Activated CD4-positive, alpha-beta memory T cell treated with anti-CD3 and anti-CD28 coated beads, Interleukin-2, amount 10 ng/mL, durations not matched to agents 7 days and 5 days (primary cell): ENCODE data around the gene RNF212B. TPM values are rescaled to one million over a fixed set of nuclear protein-coding genes. Genes with fewer than 3 reads are reported as not detected.
"Not testable (repeated sequence)": the region's sequence is repeated elsewhere in the genome, so short reads cannot be mapped to it uniquely, and the experiment has no call there.

Source experiments
- CTCF ChIA-PET: fragments of 350-600 bp; sonication (Branson Sonifier 250); formaldehyde crosslinking; loops from one replicate; lab custom pipeline; 2021; ENCODE audit warnings: antibody characterized with exemption, inconsistent platforms; lab: Charles Lee
- POLR2A ChIA-PET: fragments of 350-600 bp; sonication (Branson Sonifier 250); formaldehyde crosslinking; loops from one replicate; lab custom pipeline; 2021; ENCODE audit warnings: antibody characterized with exemption; lab: Charles Lee
- DNase-seq: peaks from one replicate; pipeline ENCODE4 v3.0.0-alpha.2; 2020
- H3K27ac Mint-ChIP-seq: one replicate; pipeline ENCODE4 v1.8.0; 2021; ENCODE audit warnings: mild to moderate bottlenecking, mixed read lengths
- H3K27me3 Mint-ChIP-seq: one replicate; pipeline ENCODE4 v1.8.0; 2021; ENCODE audit warnings: mixed read lengths
- H3K36me3 Mint-ChIP-seq: one replicate; pipeline ENCODE4 v1.8.0; 2021; ENCODE audit warnings: low read depth, mixed read lengths
- H3K4me1 Mint-ChIP-seq: one replicate; pipeline ENCODE4 v1.8.0; 2021; ENCODE audit warnings: mixed read lengths
- H3K4me3 Mint-ChIP-seq: one replicate; pipeline ENCODE4 v1.8.0; 2021; ENCODE audit warnings: mild to moderate bottlenecking, mixed read lengths
- H3K9me3 Mint-ChIP-seq: one replicate; pipeline ENCODE4 v1.8.0; 2021; ENCODE audit warnings: mixed read lengths
- total RNA-seq, 2 experiments: library from RNA; stranded (reverse); gene quantifications; one replicate each; pipeline ENCODE4 v1.2.3, GENCODE V29; 2021

RNF212B gene
- total RNA-seq, 2 experiments from 2014 or later, result not detected

GRCh38 chr14:23217032-23218020 lies 20.4 kb upstream of the RNF212B start:
- ChIA-PET POLR2A (no interaction called here), CTCF (no interaction called here)
- no peaks in the 10 kb centered on the region for H3K4me1 Mint-ChIP-seq
- H3K36me3 Mint-ChIP-seq, result no peaks in the 10 kb centered on the region
- H3K9me3 Mint-ChIP-seq, result no peaks in the 10 kb centered on the region
- no peak overlapping the region for H3K4me3 Mint-ChIP-seq
- peaks cover 28% of the 10 kb centered on the region for H3K27me3 Mint-ChIP-seq
- no peak overlapping the region for H3K27ac Mint-ChIP-seq
- DNase-seq, result no peak

GRCh38 chr14:23219075-23219474 lies 18.7 kb upstream of the RNF212B start:
- CTCF ChIA-PET, result no interaction called here
- DNase-seq, result no peak

GRCh38 chr14:23224958-23225357 lies 12.8 kb upstream of the RNF212B start:
- H3K36me3 Mint-ChIP-seq, H3K9me3 Mint-ChIP-seq, CTCF ChIA-PET, POLR2A ChIA-PET, H3K4me1 Mint-ChIP-seq, H3K27ac Mint-ChIP-seq, H3K4me3 Mint-ChIP-seq, DNase-seq: not testable (repeated sequence)
- peaks cover 42% of the 10 kb centered on the region for H3K27me3 Mint-ChIP-seq

More at GRCh38 chr14:23219075-23219474, 18.7 kb upstream of the RNF212B start:
- H3K27me3 Mint-ChIP-seq, result peaks cover 35% of the 10 kb centered on the region
- no peaks in the 10 kb centered on the region for H3K36me3 Mint-ChIP-seq
- H3K4me3 Mint-ChIP-seq, result no peak overlapping the region
- H3K27ac Mint-ChIP-seq, result no peak overlapping the region
- POLR2A ChIA-PET, result no interaction called here
- H3K4me1 Mint-ChIP-seq, result no peaks in the 10 kb centered on the region
- no peaks in the 10 kb centered on the region for H3K9me3 Mint-ChIP-seq

- Mint-ChIP-seq H3K27me3 (peaks cover 23% of the 10 kb centered on the region), H3K27ac (no peak overlapping the region), H3K4me3 (no peak overlapping the region), H3K9me3 (no peaks in the 10 kb centered on the region), H3K36me3 (no peaks in the 10 kb centered on the region), H3K4me1 (no peaks in the 10 kb centered on the region)
- CTCF ChIA-PET, result no interaction called here
- POLR2A ChIA-PET, result no interaction called here
- no peak for DNase-seq
Observed at GRCh38 chr14:23227566-23227965, 10.2 kb upstream of the RNF212B start.

- no peaks in the 10 kb centered on the region for H3K36me3 Mint-ChIP-seq
- H3K27me3 Mint-ChIP-seq, result peaks cover 21% of the 10 kb centered on the region
- H3K27ac Mint-ChIP-seq, result no peak overlapping the region
- no peaks in the 10 kb centered on the region for H3K4me1 Mint-ChIP-seq
- H3K9me3 Mint-ChIP-seq, result no peaks in the 10 kb centered on the region
- no peak for DNase-seq
- POLR2A ChIA-PET, result no interaction called here
- no peak overlapping the region for H3K4me3 Mint-ChIP-seq
- CTCF ChIA-PET, result no interaction called here
Observed at GRCh38 chr14:23228812-23229211, 8.9 kb upstream of the RNF212B start.

GRCh38 chr14:23232241-23232808 lies 5.4 kb upstream of the RNF212B start:
- POLR2A ChIA-PET, H3K27me3 Mint-ChIP-seq, H3K4me1 Mint-ChIP-seq, H3K4me3 Mint-ChIP-seq, H3K36me3 Mint-ChIP-seq, CTCF ChIA-PET, H3K27ac Mint-ChIP-seq, H3K9me3 Mint-ChIP-seq, DNase-seq: not testable (repeated sequence)

GRCh38 chr14:23240661-23241060 lies 2.9 kb downstream of the RNF212B start:
- ChIA-PET CTCF (no interaction called here), POLR2A (no interaction called here)
- Mint-ChIP-seq H3K4me3 (no peak overlapping the region), H3K36me3 (no peaks in the 10 kb centered on the region), H3K4me1 (peaks cover 6% of the 10 kb centered on the region), H3K9me3 (no peaks in the 10 kb centered on the region), H3K27ac (no peak overlapping the region), H3K27me3 (peaks cover 11% of the 10 kb centered on the region)
- DNase-seq, result no peak

- H3K4me3 Mint-ChIP-seq, H3K36me3 Mint-ChIP-seq, H3K27ac Mint-ChIP-seq, POLR2A ChIA-PET, H3K27me3 Mint-ChIP-seq, DNase-seq, H3K9me3 Mint-ChIP-seq, H3K4me1 Mint-ChIP-seq, CTCF ChIA-PET: not testable (repeated sequence)
Observed at GRCh38 chr14:23241061-23241715, 3.5 kb downstream of the RNF212B start.

- CTCF ChIA-PET, result interaction anchor here (0.6 to 1.2 kb wide), 3 partner anchors 85 to 711 kb away, joined by 3 read pairs; no protein-coding TSS in a partner anchor
- no peaks in the 10 kb centered on the region for H3K9me3 Mint-ChIP-seq
- H3K4me3 Mint-ChIP-seq, result no peak overlapping the region
- DNase-seq, result no peak
- H3K27ac Mint-ChIP-seq, result no peak overlapping the region
- H3K4me1 Mint-ChIP-seq, result peaks cover 6% of the 10 kb centered on the region
- peaks cover 10% of the 10 kb centered on the region for H3K27me3 Mint-ChIP-seq
- POLR2A ChIA-PET, result no interaction called here
- H3K36me3 Mint-ChIP-seq, result no peaks in the 10 kb centered on the region
Observed at GRCh38 chr14:23242076-23242475, 4.3 kb downstream of the RNF212B start.

GRCh38 chr14:23243066-23243465 lies 5.3 kb downstream of the RNF212B start:
- H3K36me3 Mint-ChIP-seq, result no peaks in the 10 kb centered on the region

GRCh38 chr14:23245282-23245681 lies 7.5 kb downstream of the RNF212B start:
- no peak for DNase-seq
- no peaks in the 10 kb centered on the region for H3K9me3 Mint-ChIP-seq
- no peak overlapping the region for H3K4me3 Mint-ChIP-seq
- no peaks in the 10 kb centered on the region for H3K4me1 Mint-ChIP-seq
- H3K27me3 Mint-ChIP-seq, result peaks cover 2% of the 10 kb centered on the region
- CTCF ChIA-PET, result interaction anchor here (1.3 kb wide), 1 partner anchor 135 kb away, joined by 3 read pairs; no protein-coding TSS in a partner anchor
- H3K36me3 Mint-ChIP-seq, result no peaks in the 10 kb centered on the region
- POLR2A ChIA-PET, result no interaction called here
- no peak overlapping the region for H3K27ac Mint-ChIP-seq

More at GRCh38 chr14:23243066-23243465, 5.3 kb downstream of the RNF212B start:
- ChIA-PET POLR2A (no interaction called here), CTCF (interaction anchor here (1.4 kb wide), 1 partner anchor 174 kb away, joined by 3 read pairs; no protein-coding TSS in a partner anchor)
- no peaks in the 10 kb centered on the region for H3K4me1 Mint-ChIP-seq
- H3K27me3 Mint-ChIP-seq, result peaks cover 4% of the 10 kb centered on the region
- DNase-seq, result no peak
- no peak overlapping the region for H3K4me3 Mint-ChIP-seq
- H3K9me3 Mint-ChIP-seq, result no peaks in the 10 kb centered on the region
- no peak overlapping the region for H3K27ac Mint-ChIP-seq

GRCh38 chr14:23248601-23249000 lies 10.9 kb downstream of the RNF212B start:
- no peak for DNase-seq
- Mint-ChIP-seq H3K27me3 (peaks cover 26% of the 10 kb centered on the region), H3K9me3 (no peaks in the 10 kb centered on the region), H3K4me3 (no peak overlapping the region), H3K4me1 (no peaks in the 10 kb centered on the region), H3K36me3 (no peaks in the 10 kb centered on the region), H3K27ac (no peak overlapping the region)
- CTCF ChIA-PET, result no interaction called here
- POLR2A ChIA-PET, result no interaction called here

- Mint-ChIP-seq H3K36me3 (no peaks in the 10 kb centered on the region), H3K9me3 (no peaks in the 10 kb centered on the region), H3K27me3 (peaks cover 26% of the 10 kb centered on the region), H3K4me3 (no peak overlapping the region), H3K4me1 (no peaks in the 10 kb centered on the region), H3K27ac (no peak overlapping the region)
- CTCF ChIA-PET, result no interaction called here
- DNase-seq, result no peak
- POLR2A ChIA-PET, result no interaction called here
Observed at GRCh38 chr14:23249824-23250223, 12.1 kb downstream of the RNF212B start.
